Stomach (tissue), 4 donors: ENCODE measurements around the gene LRRC3C.

Experiments
- EP300 ChIP-seq: sonication (generic); formaldehyde crosslinking; IDR thresholded peaks from one replicate; pipeline ENCODE4 v1.6.1; 2017; ENCODE audit warnings: antibody characterized with exemption
- TF ChIP-seq, protein P1 (sequence below), 7 experiments: fragments of 450-650 bp in 4 of 7; fragments of 200-600 bp in 3 of 7; sonication (generic) in 3 of 7; IDR thresholded peaks; one replicate each; pipeline ENCODE4 v1.5.1; 2016 to 2019; ENCODE audit warnings: antibody characterized with exemption in 7 of 7, control low read depth in 2 of 7, mild to moderate bottlenecking in 1 of 7

DNA sequence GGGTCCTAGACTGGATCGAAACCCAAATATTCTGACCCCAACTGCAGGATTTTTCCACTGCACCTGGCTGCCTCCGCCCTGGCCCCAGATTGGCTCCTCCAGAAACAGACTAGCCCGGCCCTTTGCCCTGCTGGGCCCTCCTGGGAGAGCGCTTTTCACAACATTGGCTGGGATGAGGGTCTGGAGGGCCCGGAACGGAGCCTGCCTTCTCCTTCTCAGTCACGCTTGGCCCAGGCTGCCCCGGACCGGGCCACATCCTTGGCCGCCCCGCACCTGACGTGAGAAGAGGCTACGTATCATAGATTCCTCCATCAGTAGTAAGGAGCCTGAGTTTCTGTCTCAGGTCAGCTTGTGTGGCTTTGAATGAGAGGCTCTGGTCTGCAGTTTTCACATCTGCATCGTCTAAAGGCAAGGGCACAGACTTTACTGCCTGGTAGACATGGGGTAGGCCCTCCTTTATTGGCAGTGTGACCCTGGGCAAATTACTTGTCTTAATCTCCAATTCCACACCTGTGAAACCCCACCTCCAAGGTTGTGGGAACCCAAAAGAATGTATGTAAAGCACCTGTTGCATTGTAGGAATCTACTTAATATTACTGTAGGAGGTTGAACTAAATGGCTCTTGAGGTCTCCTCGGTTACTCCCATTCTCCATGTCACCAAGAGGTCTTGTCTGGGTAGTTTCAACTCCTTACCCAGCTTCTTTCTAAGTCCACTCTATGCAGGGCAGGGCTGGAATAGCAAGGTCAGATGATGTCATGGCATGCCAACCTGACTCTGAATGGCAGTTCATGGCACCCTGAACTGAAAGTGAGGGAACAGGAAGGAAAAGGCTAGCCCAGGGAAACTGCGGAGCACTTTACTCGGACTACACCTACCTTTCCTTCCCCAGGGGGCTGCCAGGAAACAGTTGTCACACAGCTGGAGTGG is 661 bp downstream of the LRRC3C start:
- TF ChIP-seq, protein P1, sequence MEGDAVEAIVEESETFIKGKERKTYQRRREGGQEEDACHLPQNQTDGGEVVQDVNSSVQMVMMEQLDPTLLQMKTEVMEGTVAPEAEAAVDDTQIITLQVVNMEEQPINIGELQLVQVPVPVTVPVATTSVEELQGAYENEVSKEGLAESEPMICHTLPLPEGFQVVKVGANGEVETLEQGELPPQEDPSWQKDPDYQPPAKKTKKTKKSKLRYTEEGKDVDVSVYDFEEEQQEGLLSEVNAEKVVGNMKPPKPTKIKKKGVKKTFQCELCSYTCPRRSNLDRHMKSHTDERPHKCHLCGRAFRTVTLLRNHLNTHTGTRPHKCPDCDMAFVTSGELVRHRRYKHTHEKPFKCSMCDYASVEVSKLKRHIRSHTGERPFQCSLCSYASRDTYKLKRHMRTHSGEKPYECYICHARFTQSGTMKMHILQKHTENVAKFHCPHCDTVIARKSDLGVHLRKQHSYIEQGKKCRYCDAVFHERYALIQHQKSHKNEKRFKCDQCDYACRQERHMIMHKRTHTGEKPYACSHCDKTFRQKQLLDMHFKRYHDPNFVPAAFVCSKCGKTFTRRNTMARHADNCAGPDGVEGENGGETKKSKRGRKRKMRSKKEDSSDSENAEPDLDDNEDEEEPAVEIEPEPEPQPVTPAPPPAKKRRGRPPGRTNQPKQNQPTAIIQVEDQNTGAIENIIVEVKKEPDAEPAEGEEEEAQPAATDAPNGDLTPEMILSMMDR (IDR thresholded peaks at IDR 0.05) = no peak
- TF ChIP-seq EP300 = no peak
